HG03103 (cell line): ENCODE data around the gene DGKI.

ENCODE experiments used
- ATAC-seq: cut with Tn5 transposase; IDR thresholded peaks from one replicate; pipeline ENCODE4 v1.9.1; 2021; ENCODE audit warnings: low read depth; ENCODE audit not compliant: unreplicated experiment

The DGKI gene

DNA sequence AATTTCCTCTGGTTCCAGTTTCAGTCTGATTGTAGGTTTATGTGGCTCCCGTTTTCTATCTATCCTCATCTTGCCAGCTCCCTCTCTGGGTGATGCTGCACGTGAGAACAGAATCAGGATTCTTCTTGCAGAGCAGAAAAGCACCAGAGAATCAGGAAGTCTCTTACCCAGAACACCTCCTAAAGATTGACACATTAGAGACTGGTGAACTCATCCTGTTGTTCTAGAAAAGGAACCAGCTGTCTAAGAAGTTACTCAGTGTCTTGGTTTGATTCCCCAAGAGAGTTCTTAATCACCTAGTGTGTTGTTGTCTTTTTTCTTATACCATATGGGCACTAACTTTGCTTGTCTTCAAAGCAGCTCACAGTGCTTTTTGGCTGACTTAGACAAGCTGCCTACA lies 152.4 kb downstream of the DGKI start:
- ATAC-seq: no peak

DNA sequence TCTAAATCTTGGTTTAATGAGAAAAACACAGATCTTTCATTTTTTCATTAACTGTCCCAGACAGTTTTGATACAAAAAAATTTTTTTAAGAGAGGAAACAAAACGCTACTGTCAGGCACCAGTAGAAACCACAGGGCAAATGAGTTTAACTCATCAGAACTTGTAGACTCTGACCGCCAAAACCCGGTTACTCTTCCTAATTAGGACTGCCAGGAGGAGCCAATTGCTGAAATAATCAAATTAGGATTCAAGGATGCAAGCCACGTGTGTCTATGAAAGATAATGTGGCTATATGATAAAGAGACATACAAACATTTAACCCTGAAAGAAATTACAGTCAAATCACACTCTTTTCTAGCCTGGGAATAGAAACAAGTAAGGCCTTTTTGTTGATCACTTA lies 154.4 kb downstream of the DGKI start:
- ATAC-seq: no peak

DNA sequence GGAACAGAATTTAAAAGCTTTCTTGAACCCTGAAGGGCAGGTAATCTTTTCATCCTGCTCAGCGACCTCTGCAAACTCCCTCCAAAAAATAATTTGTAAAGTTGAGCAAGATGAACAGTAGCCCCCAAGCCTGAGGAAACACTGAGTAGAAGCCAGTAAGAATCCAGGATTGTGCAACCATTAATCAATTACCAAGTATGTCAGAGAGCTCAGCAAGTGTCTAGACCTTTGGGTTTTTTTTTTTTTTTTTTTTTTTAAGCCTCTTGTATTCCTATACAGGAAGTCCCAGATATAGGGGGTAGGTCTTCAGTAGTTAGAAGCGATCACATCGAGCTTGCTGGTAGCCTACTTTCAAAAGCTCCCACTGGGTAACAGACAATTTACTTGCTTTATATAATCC lies 155.2 kb downstream of the DGKI start:
- ATAC-seq: no peak

DNA sequence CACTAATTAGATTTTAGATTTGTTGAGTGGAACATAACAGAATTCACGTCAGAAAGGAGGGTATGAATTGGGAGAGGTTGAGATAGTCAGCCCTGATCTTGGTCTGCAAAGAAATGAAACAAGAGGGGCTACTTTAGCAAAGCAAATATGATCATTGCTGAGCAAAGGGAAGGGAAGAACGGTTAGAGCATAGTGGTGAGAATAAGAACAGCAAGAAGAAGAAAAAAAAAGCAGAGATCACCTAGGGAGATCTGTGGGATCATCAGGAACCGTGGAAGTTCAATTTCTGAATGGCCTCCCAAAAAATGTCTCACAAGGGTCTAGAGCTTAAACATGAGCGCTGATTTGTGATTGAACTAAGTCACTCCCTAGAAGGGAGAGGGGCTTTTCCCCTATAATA lies 156.1 kb downstream of the DGKI start:
- no peak for ATAC-seq

DNA sequence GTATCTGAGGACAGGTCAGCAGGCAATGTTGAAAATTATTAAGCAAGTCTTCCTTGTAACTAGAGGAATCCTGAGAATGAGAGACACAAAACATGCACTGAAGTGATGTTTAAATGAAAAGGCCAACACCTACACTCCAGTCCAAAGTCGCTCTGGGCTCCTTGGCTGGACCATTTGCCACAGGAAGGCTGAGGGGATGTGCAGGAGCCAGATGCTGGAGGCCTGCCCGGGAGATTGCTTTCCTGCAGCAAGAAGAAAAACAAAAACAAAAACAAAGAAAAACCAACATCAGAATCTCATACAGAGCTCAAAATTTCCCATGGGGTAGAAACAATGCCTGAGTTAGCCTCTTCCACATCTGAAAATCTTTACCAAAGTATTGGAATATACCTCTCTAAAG lies 157.0 kb downstream of the DGKI start:
- no peak for ATAC-seq

DNA sequence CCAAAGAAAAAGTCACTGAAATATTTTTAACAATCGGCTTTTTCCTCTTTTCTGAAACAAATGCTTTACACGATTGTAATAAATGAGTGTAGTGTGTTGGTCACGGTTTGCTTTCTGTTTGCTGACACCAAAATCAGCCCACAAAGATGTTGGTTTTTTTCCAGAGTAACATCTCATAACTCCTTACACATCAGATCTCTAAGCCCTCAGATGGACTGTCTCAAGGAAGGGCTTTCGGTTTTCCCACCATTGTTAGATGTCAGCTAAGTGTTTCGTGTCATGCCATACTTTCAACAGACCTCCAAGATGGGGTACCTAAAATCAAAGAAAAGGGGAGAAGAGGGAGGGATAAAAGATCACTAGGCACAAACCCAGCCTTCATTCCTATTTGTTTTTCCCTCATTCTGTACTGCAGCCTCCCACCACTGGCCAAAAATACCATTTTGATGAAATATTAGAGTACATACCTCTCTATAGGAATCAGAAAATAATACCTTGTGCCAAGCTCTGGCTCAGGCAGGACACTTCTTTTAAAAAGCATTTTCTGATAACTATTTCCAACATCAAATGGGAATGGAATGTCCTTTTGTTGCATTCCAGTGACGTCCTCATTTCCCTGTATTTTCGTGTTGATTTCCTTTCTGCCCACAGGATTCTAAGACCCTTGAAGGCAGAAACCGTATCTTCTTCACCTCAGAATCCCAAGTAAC lies 159.1 kb downstream of the DGKI start:
- ATAC-seq: no peak

DNA sequence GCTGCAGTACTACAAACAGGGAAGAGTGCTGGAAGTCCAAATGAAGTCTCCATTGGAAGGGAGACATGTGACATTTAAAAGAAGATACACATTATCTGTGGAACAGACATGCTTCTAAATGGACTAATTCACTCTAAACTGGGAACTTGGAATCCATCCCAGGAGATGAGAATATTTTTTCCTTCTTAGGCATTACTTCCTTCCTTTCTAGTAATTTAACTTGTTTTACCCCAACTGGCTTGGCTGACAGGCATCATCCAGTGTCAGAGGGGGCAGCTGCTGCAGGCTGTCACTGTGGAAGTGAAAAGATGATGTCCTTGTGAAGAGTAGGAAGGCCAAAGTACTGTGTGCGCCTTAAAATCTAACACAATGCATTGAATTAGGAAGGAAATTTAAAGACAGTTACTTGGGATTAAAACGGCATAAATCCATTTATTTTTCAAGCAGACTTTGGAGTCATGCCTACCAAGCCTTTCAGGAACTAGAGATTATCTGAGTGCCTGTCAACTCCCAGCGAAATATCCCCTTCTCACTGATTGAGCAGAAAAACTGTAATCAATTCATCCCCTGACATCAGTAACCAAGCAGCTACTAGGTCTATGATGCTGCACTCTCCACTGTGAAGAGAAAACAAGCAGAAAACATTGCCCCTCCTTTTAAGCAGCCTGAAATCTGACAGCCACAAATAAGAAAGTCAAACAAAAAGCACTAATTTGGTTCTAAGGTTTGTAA lies 161.2 kb downstream of the DGKI start:
- ATAC-seq: no peak

DNA sequence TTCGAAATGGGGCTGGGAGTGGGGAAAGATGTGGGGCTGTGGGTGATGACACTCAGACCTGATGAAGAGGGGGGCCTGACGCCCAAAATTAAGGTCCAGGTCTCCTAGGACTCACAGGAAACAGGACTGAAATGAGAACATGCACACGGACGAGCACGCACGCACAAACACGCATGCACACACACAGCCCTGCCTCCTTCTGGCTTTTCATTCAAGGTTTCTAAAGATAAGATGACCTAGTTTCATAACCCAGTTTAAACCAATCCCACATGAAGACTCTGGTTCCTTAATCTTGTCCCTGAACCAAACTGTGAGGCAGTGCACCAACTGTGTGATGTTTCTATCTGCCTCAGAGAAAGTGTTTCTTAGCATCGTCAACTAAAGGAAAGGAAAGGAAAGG lies 162.0 kb downstream of the DGKI start:
- no peak for ATAC-seq

DNA sequence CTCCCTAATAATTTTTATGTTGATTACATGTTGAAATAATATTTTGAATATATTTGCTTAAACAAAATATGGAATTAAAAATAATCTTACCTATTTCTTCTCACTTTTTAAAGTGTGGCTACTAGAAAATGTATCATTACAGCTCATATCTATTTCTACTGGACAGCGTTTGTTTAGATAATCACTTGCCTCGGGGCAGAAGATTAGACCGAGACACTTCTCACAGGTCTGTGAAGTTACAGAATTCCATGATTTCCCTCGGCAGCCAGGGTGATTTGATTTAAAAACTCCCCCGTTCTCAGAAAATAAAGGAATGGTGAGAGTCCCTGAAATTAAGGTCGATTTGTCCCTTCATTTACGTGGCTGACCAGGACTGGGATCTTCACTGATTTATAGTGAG lies 162.5 kb downstream of the DGKI start:
- ATAC-seq: no peak

DNA sequence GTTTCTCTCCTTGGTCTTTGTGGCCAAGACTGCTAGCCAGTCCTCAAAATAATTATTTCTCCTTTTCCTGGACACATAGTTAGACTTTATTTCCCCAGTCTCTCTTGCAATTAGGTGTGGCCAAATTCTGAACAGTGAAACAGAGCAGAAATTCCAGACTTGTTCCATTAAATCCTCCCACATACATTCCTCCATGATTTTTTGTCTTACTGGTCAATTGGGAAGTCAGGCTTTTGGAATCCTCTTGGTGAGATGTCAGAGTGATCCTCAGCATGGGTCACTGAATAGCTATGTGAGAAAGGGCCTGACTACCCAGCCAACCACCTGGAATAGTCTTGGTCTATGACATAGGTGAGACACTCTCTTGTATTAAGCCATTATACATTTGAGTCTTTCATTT lies 164.2 kb downstream of the DGKI start:
- ATAC-seq: no peak

DNA sequence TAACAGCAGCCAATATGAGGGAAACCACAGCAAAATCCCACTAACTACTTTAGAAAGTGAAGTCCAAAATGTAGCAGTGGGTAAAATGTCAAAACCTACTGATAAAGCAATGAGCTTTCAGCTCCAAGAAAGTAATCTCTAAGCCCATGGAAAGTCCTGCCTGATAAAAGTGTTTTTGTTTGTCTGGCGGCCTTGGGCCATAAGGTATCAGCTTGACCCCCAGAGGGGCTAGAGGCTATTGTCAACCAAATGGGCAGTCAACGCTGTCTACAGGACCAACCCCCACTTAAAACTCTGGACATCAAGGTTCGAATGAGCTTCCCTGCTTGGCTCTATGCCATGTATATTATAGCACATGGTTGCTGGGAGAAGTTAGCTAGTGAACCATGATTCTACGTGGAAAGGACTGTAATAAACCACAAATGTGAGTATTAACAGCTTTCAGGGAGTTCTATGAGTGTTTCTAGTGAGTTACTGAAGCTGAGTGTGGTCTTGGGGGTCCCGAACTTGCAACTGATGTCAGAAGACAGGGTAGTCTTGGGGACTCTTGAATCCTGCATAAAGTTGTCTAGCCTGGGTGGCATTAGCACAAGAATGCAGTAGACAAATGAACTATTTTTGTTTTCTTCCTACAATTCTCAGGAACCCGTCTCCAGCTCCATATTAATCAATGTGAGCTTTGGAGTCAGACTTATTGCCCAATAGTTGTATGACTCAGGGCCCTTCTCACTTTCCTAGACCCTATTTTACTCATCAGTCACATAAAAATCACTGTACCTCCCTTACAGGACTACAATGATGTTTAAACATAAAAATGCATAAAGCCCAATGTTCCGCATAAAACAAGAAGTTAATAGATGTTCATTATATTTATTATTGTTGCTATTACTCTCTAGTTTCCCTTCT lies 164.9 kb downstream of the DGKI start:
- ATAC-seq: no peak

DNA sequence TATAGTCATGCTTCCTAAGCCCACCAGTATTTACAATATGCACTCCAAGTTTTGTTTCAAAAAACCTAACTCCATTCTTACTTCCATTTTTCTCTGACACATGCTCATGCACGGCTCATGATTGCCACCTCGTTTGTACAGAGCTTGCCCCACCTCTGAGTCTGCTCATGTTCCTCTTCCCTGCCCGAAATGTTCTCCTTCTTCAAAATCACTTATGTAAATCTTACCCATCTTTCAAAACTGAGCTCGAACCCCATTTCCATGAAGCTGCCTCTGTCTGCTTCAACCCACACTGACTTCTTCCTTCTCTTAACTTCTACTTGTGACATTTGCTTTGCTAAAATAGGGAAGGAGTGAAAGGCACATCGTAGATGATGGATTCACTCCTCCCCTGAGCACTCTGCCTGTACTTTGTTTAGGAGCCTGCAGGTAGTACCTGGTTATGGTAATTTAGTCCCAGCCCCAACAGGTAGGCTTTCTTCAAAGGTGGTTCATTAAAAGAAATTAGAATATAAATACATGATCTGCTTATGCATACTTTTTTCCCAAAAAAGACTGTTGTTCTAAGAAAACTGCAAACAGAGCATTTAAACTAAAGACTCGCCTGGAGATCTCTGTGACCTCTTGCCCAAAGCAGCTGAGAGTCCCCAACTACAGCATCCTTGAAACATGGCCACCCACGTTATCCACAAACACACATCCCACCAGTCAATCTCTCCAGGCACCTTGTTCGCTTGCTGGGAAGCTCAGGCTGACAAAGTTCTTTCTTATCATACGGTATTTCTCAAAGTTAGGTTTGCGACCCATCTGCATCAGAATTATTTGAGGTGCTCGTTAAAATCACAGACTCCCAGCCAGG lies 172.0 kb downstream of the DGKI start:
- no peak for ATAC-seq

DNA sequence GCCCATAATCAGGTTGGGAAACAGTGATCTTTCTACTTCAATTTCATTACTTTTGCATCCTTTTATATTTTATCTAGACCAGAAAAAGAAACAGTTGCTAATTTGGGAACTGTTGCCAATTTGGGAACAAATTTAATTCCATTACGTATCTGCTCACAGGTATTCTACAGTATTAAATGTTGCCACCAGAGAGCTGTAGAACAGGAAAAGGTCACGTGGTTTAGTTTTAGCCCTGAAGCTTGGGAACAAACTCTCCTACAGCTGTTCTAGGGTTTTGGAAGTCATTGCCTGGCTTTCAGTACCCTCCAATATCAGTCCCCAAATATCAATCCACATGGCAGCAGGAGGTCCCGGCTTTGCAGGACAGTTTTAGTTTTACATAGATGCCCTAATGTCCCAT lies 172.7 kb downstream of the DGKI start:
- ATAC-seq: no peak

DNA sequence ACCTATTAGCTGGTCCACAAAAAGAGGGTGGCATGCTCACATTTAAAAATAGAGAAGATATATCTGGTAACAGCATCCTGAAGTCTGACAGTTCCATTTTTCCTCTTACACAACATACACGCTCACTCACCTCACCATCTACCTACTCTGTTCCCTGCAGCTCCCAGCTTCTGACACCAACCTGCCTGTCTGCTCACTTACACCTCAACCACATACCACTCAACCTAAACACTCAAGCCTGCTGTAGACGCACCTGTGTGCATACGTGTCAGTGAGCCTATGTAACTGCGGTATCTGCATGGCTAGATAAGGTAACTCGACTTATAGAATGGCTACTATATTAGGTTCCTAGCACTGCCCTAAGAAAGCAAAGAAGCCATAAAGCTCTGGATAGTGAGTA lies 174.9 kb downstream of the DGKI start:
- ATAC-seq: no peak

DNA sequence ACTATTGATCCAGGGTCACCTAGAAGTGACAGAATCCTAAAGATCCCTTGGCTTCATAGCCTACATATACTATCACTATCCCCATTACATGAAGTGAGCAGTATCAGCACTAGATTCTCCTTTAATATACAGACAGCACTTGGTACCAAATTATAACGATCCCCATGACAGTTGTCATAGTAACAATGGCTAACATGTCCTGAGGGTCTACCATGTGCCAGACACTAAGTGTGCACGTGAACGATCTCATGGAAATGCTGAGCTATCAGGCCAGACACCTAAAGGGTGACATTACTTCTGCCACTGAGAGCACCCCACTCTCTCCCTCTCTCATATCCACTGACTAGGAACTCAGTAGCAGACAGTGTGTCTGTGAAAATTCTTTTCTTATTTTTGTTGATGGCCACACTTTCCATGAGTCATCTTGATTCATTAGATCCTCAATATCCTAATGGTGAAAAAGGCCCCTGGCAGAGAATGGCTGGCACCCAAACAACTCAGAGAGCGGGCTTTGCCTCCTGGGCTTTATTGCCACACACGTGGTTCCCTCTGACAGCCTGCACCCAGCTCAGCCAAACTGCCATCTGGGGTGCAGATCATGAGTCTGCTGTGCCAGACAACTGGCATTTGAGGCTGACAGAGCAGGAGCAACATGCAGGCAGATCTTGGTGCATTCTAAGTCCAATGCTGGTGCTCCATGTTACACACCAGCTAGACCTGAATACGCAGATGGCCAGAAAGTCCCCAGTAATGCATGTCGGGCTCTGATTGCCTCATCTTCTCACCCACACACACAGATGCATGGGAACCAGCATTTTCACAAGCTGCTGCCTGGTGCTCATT lies 176.3 kb downstream of the DGKI start:
- no peak for ATAC-seq

DNA sequence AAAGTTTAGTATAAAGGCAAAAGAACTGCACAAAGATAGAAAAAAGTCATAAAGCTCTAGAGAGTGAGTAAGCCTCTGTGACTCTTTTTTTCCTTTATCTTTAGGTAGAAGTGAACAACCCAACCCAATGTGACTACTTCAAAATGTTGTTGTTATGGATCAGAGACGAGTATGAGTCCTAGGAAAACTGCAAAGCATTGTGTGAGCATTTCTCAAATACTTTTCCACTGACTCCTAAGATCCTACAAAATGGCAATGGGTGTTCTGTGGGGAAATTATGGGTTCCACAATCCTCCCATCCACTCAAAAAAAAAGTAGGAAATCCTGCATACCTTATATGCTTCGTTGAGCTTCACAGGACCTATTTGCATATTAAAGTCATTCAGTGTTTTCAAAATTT lies 177.1 kb downstream of the DGKI start:
- no peak for ATAC-seq

DNA sequence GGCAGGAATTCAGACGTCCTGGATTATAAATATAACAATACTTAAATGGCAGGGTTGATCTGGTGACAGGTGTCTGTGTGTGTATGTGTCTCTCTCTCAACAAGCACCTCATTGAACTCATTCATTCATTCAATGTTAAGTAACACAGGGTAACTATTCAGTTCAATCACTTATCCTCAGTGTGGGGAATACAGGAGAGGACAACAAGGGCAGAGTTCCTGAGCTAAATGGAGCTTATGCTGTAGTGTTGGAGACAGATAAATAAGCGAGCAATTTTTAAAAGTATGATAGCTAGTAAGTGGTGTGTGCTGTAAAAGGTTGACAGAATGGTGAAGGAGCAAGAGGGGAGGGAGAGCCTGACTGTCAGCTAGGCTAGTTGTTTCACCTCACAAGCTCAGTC lies 178.4 kb downstream of the DGKI start:
- no peak for ATAC-seq

DNA sequence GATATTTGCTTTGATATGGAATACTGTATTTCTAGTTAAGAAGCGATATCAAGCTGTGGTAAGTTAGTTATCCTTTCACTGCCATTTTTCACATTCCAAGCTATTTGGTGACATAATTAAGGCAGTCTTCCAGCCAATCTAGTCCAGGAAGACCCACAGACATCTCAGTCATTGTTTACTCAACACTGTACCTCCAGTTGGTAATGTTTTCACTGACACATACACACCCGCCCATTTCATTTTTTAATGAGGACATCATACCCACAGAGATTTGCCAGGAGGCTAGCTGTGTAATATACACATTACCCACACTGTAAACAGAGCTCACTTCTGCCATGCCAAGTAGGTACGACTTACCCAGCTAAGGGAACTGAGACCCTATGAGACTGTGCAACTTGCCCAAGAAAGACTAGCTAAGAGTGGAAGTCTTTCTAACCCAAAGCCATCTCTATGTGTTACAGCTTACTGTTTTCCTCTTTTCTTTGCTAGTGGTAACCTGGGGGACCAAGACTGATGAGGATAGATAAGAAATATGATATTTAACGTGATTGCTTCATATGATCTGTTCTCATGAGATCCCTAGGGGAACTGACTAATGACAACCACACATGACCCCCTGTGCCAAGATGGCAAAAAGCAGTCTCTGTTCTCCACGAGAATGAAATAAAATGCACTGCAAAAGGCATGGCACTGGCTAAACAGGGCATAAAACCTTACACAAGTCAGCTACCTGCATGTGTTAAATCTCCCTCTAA lies 179.0 kb downstream of the DGKI start:
- ATAC-seq: no peak

DNA sequence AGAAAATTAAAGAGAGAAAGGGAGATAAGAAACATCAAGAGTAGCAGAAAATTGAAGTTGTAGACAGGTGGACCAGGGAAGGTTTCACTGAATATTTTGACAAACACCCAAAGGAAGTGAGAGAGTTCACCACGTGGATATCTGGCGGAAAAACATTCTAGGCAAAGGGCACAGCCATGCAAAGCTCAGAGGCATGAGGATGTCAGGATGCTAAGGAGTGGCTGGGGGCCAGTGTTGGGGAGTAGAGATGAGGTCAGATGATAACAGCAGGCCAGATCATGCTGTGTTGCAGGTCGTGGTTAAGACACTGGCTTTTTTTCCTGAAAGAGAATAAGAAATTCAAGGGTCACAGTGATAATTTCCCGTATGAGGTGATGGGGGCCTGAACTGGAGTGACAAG lies 181.9 kb downstream of the DGKI start:
- ATAC-seq: no peak
